OCI-LY1 (cell line): ENCODE data around the gene TEX261.

ENCODE experiments used
- H2AFZ ChIP-seq: fragments of 200-600 bp; sonication (generic), shearing (Covaris generic); 2 replicates; pipeline ENCODE4 v1.6.0; 2014; ENCODE audit warnings: antibody characterized with exemption, mild to moderate bottlenecking, low read length
- H3F3A ChIP-seq: fragments of 200-600 bp; sonication (generic), shearing (Covaris generic); 2 replicates; pipeline ENCODE4 v1.6.0; 2014; ENCODE audit warnings: mild to moderate bottlenecking, antibody characterized with exemption, low read length, moderate library complexity; ENCODE audit not compliant: insufficient read depth
- H3K27ac ChIP-seq: fragments of 200-600 bp; sonication (generic); 2 replicates; pipeline ENCODE4 v1.5.1; 2014; ENCODE audit warnings: low read length, mixed run types, mild to moderate bottlenecking, low read depth; ENCODE audit not compliant: poor library complexity, severe bottlenecking
- H3K27me3 ChIP-seq: fragments of 200-600 bp; sonication (generic); 2 replicates; pipeline ENCODE4 v1.6.0; 2014; ENCODE audit warnings: antibody characterized with exemption, mild to moderate bottlenecking, low read length, moderate library complexity; ENCODE audit not compliant: insufficient read depth
- H3K36me3 ChIP-seq: fragments of 200-600 bp; sonication (generic); 2 replicates; pipeline ENCODE4 v1.6.1; 2014; ENCODE audit warnings: mild to moderate bottlenecking, antibody characterized with exemption, low read length, moderate library complexity, mixed read lengths; ENCODE audit not compliant: insufficient read depth
- H3K4me1 ChIP-seq: fragments of 200-600 bp; sonication (generic); 2 replicates; pipeline ENCODE4 v1.5.1; 2014; ENCODE audit warnings: mild to moderate bottlenecking, low read length, moderate library complexity; ENCODE audit not compliant: insufficient read depth, severe bottlenecking
- H3K4me2 ChIP-seq: fragments of 200-600 bp; sonication (generic), shearing (Covaris generic); 2 replicates; pipeline ENCODE4 v1.6.1; 2014; ENCODE audit warnings: low read length
- H3K4me3 ChIP-seq: fragments of 200-600 bp; sonication (generic); 2 replicates; pipeline ENCODE4 v1.5.1; 2014; ENCODE audit warnings: low read length, low read depth, mild to moderate bottlenecking, mixed read lengths; ENCODE audit not compliant: poor library complexity, severe bottlenecking
- H3K79me2 ChIP-seq: fragments of 200-600 bp; shearing (Covaris generic); 2 replicates; pipeline ENCODE4 v1.6.1; 2016; ENCODE audit warnings: mixed run types, low read length, mixed read lengths; ENCODE audit not compliant: insufficient read depth
- H3K9ac ChIP-seq: fragments of 200-600 bp; sonication (generic), shearing (Covaris generic); 2 replicates; pipeline ENCODE4 v1.6.1; 2014; ENCODE audit warnings: mild to moderate bottlenecking, low read length, mixed read lengths
- H3K9me2 ChIP-seq: fragments of 200-600 bp; sonication (generic), shearing (Covaris generic); 2 replicates; pipeline ENCODE4 v1.6.1; 2014; ENCODE audit warnings: low read depth, mild to moderate bottlenecking, low read length, mixed read lengths
- H3K9me3 ChIP-seq: fragments of 200-600 bp; shearing (Covaris generic); 2 replicates; pipeline ENCODE4 v1.6.1; 2014; ENCODE audit warnings: low read length, mixed read lengths
- H4K20me1 ChIP-seq: fragments of 200-600 bp; sonication (generic), shearing (Covaris generic); 2 replicates; pipeline ENCODE4 v1.6.0; 2016; ENCODE audit warnings: mild to moderate bottlenecking, low read length; ENCODE audit not compliant: insufficient read depth
- EZH2 ChIP-seq: fragments of 200-600 bp; sonication (generic), shearing (Covaris generic); IDR thresholded peaks from 2 replicates; pipeline ENCODE4 v1.8.0; 2017; ENCODE audit warnings: borderline replicate concordance, mixed run types, mild to moderate bottlenecking, antibody characterized with exemption, low read length, moderate library complexity, mixed read lengths
- TF ChIP-seq, protein P1 (sequence below): fragments of 200-600 bp; sonication (generic), shearing (Covaris generic); IDR thresholded peaks from 2 replicates; pipeline ENCODE4 v1.5.1; 2017; ENCODE audit warnings: mild to moderate bottlenecking, antibody characterized with exemption, low read length, moderate library complexity, mixed read lengths

The TEX261 gene

GRCh38 chr2:70967189-70967588 is 27.5 kb downstream of the TEX261 start:
- H3K4me2 ChIP-seq: no peak overlapping the region
- H3K9me3 ChIP-seq: no peaks in the 10 kb centered on the region
- H3K4me3 ChIP-seq: no peak overlapping the region
- no peaks in the 10 kb centered on the region for H3K9me2 ChIP-seq
- no peak overlapping the region for H3K9ac ChIP-seq
- H3K27me3 ChIP-seq: no peaks in the 10 kb centered on the region
- no peaks in the 10 kb centered on the region for H3K4me1 ChIP-seq
- H3K79me2 ChIP-seq: no peaks in the 10 kb centered on the region
- TF ChIP-seq EZH2: no peak
- TF ChIP-seq, protein P1, sequence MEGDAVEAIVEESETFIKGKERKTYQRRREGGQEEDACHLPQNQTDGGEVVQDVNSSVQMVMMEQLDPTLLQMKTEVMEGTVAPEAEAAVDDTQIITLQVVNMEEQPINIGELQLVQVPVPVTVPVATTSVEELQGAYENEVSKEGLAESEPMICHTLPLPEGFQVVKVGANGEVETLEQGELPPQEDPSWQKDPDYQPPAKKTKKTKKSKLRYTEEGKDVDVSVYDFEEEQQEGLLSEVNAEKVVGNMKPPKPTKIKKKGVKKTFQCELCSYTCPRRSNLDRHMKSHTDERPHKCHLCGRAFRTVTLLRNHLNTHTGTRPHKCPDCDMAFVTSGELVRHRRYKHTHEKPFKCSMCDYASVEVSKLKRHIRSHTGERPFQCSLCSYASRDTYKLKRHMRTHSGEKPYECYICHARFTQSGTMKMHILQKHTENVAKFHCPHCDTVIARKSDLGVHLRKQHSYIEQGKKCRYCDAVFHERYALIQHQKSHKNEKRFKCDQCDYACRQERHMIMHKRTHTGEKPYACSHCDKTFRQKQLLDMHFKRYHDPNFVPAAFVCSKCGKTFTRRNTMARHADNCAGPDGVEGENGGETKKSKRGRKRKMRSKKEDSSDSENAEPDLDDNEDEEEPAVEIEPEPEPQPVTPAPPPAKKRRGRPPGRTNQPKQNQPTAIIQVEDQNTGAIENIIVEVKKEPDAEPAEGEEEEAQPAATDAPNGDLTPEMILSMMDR: no peak
- no peaks in the 10 kb centered on the region for H4K20me1 ChIP-seq
- H3F3A ChIP-seq: no peaks in the 10 kb centered on the region
- no peak overlapping the region for H2AFZ ChIP-seq
- no peak overlapping the region for H3K27ac ChIP-seq
- no peaks in the 10 kb centered on the region for H3K36me3 ChIP-seq

GRCh38 chr2:70966681-70967080 is 28.0 kb downstream of the TEX261 start:
- Histone ChIP-seq H3K4me1 (no peaks in the 10 kb centered on the region), H4K20me1 (no peaks in the 10 kb centered on the region), H3F3A (no peaks in the 10 kb centered on the region), H3K27me3 (no peaks in the 10 kb centered on the region), H3K79me2 (no peaks in the 10 kb centered on the region), H3K9me3 (no peaks in the 10 kb centered on the region), H3K4me2 (no peak overlapping the region), H3K4me3 (no peak overlapping the region), H3K27ac (no peak overlapping the region), H3K9ac (no peak overlapping the region), H3K36me3 (no peaks in the 10 kb centered on the region), H2AFZ (no peak overlapping the region), H3K9me2 (no peaks in the 10 kb centered on the region)
- TF ChIP-seq EZH2: no peak
- TF ChIP-seq, protein P1: no peak

GRCh38 chr2:70965506-70965905 is 29.2 kb downstream of the TEX261 start:
- TF ChIP-seq, protein P1: no peak
- TF ChIP-seq EZH2: no peak
- Histone ChIP-seq H3K36me3 (no peaks in the 10 kb centered on the region), H3K27ac (no peak overlapping the region), H3F3A (no peaks in the 10 kb centered on the region), H3K9ac (no peak overlapping the region), H3K9me3 (no peaks in the 10 kb centered on the region), H3K79me2 (no peaks in the 10 kb centered on the region), H3K4me1 (no peaks in the 10 kb centered on the region), H4K20me1 (no peaks in the 10 kb centered on the region), H3K9me2 (no peaks in the 10 kb centered on the region), H3K4me2 (no peak overlapping the region), H2AFZ (no peak overlapping the region), H3K4me3 (no peak overlapping the region), H3K27me3 (no peaks in the 10 kb centered on the region)
